Activated CD8-positive, alpha-beta T cell treated with anti-CD3 and anti-CD28 coated beads, Interleukin-2, amount 10 ng/mL, durations not matched to agents 7 days and 5 days (primary cell): ENCODE data around the gene MRTFA. TPM values are rescaled to one million over a fixed set of nuclear protein-coding genes. Genes with fewer than 3 reads are reported as not detected.

Source experiments
- ATAC-seq: fragments of 150-1000 bp; cut with Tn5 transposase; one replicate; pipeline ENCODE4 v1.10.0; 2021; ENCODE audit warnings: moderate library complexity
- CTCF ChIA-PET: fragments of 350-600 bp; sonication (Branson Sonifier 250); formaldehyde crosslinking; loops from one replicate; lab custom pipeline; 2021; ENCODE audit warnings: antibody characterized with exemption; lab: Charles Lee
- POLR2A ChIA-PET: fragments of 350-600 bp; sonication (Branson Sonifier 250); formaldehyde crosslinking; loops from one replicate; lab custom pipeline; 2021; ENCODE audit warnings: antibody characterized with exemption; lab: Charles Lee
- DNase-seq: peaks from one replicate; pipeline ENCODE4 v3.0.0-alpha.2; 2020
- H3K27ac Mint-ChIP-seq: one replicate; pipeline ENCODE4 v1.8.0; 2021; ENCODE audit warnings: mild to moderate bottlenecking, mixed read lengths
- H3K27me3 Mint-ChIP-seq: one replicate; pipeline ENCODE4 v1.8.0; 2021; ENCODE audit warnings: low read depth, mixed read lengths
- H3K36me3 Mint-ChIP-seq: one replicate; pipeline ENCODE4 v1.8.0; 2021; ENCODE audit warnings: low read depth, mixed read lengths
- H3K4me1 Mint-ChIP-seq: one replicate; pipeline ENCODE4 v1.8.0; 2021; ENCODE audit warnings: low read depth, mixed read lengths
- H3K4me3 Mint-ChIP-seq: one replicate; pipeline ENCODE4 v1.8.0; 2021; ENCODE audit warnings: mild to moderate bottlenecking, mixed read lengths
- H3K9me3 Mint-ChIP-seq: one replicate; pipeline ENCODE4 v1.8.0; 2022; ENCODE audit warnings: mixed read lengths; ENCODE audit not compliant: insufficient read depth
- total RNA-seq, 2 experiments: library from RNA; stranded (reverse); gene quantifications; one replicate each; pipeline ENCODE4 v1.2.3, GENCODE V29; 2021

The MRTFA gene
- total RNA-seq, 2 experiments from 2014 or later, result 65.0 to 65.1 TPM

DNA sequence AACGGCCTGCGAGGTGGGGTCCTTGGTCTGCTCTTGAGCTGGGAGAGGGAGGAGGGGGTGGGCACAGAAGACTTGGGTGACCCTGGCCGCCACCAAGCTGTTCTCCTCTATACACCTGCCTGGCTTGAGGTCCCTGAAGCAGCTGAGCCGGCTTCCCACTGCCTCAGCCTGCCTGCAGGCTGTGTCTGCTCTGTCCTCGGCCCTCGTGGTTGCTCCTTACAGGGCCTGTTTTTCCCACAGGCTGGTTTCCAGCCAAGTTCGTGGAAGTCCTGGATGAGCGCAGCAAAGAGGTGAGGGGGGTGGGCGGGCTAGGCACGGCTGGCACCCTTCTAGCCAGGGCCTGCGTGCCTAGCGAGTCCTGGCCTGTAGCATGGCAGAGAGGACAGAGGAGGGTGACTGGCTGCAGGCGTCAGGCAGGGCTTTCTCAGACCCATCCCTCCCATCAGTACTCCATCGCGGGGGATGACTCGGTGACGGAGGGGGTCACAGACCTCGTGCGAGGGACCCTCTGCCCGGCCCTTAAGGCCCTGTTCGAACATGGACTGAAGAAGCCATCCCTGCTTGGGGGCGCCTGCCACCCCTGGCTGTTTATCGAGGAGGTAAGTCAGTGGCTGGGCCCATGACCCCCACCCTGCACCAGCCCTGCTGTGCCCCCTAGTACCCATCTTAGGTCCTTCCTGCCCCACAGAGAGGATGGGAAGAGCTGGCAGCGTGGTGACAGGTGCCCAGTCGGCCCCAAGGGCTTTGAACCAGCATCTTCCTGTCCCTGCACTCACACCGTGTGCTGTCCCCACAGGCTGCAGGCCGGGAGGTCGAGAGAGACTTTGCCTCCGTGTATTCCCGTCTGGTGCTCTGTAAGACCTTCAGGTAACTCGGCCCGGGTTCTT, 228.4 kb downstream of the MRTFA start:
- H3K27ac Mint-ChIP-seq, result peak overlapping the region; percentile 43
- H3K4me3 Mint-ChIP-seq, result no peak overlapping the region
- POLR2A ChIA-PET, result interaction anchor here (1.4 kb wide), 1 partner anchor 7 kb away, joined by 5 read pairs; no protein-coding TSS in a partner anchor
- CTCF ChIA-PET, result interaction anchor here (0.5 kb wide), 1 partner anchor 116 kb away, joined by 3 read pairs; no protein-coding TSS in a partner anchor
- no peaks in the 10 kb centered on the region for H3K9me3 Mint-ChIP-seq
- H3K36me3 Mint-ChIP-seq, result peaks cover 51% of the 10 kb centered on the region
- ATAC-seq, result no peak
- no peak for DNase-seq
- H3K27me3 Mint-ChIP-seq, result no peaks in the 10 kb centered on the region
- H3K4me1 Mint-ChIP-seq, result peaks cover 18% of the 10 kb centered on the region

DNA sequence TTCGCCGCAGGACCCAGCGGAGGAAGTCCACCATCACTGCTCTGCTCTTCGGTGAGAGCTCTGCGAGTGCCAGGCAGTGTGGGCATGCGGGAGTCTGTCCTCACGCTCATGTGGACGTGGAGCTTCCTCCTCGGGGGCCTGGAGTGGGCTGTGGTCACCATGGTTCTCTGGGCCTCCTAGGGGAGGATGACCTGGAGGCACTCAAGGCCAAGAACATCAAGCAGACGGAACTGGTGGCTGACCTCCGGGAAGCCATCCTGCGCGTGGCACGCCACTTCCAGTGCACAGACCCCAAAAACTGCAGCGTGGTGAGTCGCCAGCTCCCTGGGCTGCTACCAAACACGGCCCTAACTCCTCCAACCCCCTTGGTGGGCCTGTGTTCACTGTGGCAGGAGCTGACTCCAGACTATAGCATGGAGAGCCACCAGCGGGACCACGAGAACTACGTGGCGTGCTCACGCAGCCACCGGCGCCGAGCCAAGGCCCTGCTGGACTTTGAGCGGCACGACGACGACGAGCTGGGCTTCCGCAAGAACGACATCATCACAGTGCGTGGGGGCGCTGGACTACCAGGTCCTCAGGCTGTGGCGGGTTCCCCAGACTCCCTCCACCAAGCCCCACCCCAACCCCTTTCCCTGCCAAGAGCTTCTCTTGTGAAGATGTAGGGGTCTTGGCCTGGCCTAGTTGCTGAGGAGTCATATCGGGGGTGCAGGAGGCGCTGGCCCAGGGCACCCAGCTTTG, 229.3 kb downstream of the MRTFA start:
- ATAC-seq (no peak), DNase-seq (no peak)
- H3K27ac Mint-ChIP-seq, result no peak overlapping the region
- H3K36me3 Mint-ChIP-seq, result peaks cover 53% of the 10 kb centered on the region
- CTCF ChIA-PET, result interaction anchor here (0.5 kb wide), 1 partner anchor 117 kb away, joined by 3 read pairs; no protein-coding TSS in a partner anchor
- POLR2A ChIA-PET, result interaction anchor here (1.4 kb wide), 1 partner anchor 8 kb away, joined by 5 read pairs; no protein-coding TSS in a partner anchor
- peaks cover 23% of the 10 kb centered on the region for H3K4me1 Mint-ChIP-seq
- H3K9me3 Mint-ChIP-seq, result no peaks in the 10 kb centered on the region
- H3K4me3 Mint-ChIP-seq, result no peak overlapping the region
- no peaks in the 10 kb centered on the region for H3K27me3 Mint-ChIP-seq

DNA sequence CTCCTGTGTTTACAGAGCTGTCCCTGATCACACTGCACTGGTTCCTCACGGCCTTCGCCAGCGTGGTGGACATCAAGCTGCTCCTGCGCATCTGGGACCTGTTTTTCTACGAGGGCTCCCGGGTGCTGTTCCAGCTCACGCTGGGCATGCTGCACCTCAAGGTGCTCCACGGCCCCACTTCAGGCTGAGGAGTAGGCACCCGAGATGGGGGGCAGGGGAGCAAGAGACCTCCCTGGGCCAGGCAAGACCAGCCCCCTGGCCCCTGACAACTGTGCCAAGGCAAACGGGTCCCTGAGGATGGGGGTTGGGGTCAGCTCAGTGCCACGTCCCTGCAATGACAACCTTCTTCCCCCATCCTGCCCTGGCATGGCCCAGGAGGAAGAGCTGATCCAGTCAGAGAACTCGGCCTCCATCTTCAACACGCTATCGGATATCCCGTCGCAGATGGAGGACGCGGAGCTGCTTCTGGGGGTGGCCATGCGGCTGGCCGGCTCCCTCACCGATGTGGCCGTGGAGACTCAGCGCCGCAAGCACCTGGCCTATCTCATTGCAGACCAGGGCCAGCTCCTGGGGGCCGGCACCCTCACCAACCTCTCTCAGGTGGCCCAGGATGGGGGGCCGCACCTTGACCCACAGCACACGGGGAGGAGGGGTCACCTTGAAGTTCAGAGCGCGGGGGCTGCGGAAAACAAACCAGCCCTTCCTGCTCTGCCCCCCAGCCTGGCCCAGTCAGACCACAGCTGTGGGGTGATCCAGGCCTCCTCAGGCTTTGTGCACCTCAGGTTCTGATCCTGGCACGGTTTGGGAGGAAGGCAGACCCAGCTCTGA, 230.2 kb downstream of the MRTFA start:
- H3K4me1 Mint-ChIP-seq, result peaks cover 32% of the 10 kb centered on the region
- no peak for DNase-seq
- H3K4me3 Mint-ChIP-seq, result no peak overlapping the region
- peaks cover 53% of the 10 kb centered on the region for H3K36me3 Mint-ChIP-seq
- ChIA-PET CTCF (interaction anchor here (0.8 kb wide), 1 partner anchor 21 kb away, joined by 3 read pairs; no protein-coding TSS in a partner anchor), POLR2A (interaction anchor here (1.3 to 1.4 kb wide), 2 partner anchors 9 kb away, joined by 5 read pairs; no protein-coding TSS in a partner anchor)
- no peak for ATAC-seq
- H3K9me3 Mint-ChIP-seq, result no peaks in the 10 kb centered on the region
- H3K27ac Mint-ChIP-seq, result no peak overlapping the region
- no peaks in the 10 kb centered on the region for H3K27me3 Mint-ChIP-seq

DNA sequence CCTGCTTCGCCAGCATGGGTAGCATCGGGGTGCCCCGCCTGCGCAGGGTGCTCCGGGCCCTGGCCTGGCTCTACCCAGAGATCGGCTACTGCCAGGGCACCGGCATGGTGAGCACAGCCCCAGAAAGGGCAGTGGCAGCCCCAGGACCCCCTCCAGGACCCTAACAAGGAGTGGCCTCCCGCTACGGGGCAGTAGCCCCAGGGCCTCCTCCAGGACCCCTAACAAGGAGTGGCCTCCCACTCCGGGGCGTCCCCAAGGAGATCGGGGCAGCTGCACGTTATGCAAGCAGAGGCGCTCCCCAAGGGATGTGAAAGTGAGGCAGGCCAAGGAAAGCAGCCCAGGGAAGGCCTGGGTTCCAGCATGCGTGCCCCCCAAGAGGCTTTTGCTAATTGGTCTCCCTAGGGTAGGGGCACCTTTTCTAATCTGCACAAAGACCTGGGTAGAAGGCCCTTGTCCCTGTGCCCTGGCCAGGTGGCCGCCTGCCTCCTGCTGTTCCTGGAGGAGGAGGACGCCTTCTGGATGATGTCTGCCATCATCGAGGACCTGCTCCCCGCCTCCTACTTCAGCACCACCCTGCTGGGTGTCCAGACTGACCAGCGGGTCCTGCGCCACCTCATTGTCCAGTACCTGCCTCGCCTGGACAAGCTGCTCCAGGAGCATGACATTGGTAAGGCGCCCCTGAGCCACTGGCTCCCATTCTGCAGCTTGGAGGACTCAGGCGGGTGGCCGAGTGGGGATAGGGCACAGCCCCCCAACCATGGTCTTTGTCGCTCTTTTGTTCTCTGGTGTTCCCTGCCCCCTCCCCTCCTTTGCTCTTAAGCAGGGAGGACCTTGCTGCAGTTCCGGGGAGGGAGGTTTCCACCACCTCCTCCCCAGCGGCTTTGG, 231.1 kb downstream of the MRTFA start:
- ATAC-seq (no peak), DNase-seq (no peak)
- Mint-ChIP-seq H3K9me3 (no peaks in the 10 kb centered on the region), H3K4me1 (peaks cover 41% of the 10 kb centered on the region), H3K36me3 (peaks cover 56% of the 10 kb centered on the region), H3K27me3 (no peaks in the 10 kb centered on the region), H3K27ac (no peak overlapping the region), H3K4me3 (no peak overlapping the region)
- ChIA-PET CTCF (interaction anchor here (0.8 kb wide), 1 partner anchor 20 kb away, joined by 3 read pairs; no protein-coding TSS in a partner anchor), POLR2A (interaction anchor here (1.3 kb wide), 1 partner anchor 10 kb away, joined by 5 read pairs; no protein-coding TSS in a partner anchor)

DNA sequence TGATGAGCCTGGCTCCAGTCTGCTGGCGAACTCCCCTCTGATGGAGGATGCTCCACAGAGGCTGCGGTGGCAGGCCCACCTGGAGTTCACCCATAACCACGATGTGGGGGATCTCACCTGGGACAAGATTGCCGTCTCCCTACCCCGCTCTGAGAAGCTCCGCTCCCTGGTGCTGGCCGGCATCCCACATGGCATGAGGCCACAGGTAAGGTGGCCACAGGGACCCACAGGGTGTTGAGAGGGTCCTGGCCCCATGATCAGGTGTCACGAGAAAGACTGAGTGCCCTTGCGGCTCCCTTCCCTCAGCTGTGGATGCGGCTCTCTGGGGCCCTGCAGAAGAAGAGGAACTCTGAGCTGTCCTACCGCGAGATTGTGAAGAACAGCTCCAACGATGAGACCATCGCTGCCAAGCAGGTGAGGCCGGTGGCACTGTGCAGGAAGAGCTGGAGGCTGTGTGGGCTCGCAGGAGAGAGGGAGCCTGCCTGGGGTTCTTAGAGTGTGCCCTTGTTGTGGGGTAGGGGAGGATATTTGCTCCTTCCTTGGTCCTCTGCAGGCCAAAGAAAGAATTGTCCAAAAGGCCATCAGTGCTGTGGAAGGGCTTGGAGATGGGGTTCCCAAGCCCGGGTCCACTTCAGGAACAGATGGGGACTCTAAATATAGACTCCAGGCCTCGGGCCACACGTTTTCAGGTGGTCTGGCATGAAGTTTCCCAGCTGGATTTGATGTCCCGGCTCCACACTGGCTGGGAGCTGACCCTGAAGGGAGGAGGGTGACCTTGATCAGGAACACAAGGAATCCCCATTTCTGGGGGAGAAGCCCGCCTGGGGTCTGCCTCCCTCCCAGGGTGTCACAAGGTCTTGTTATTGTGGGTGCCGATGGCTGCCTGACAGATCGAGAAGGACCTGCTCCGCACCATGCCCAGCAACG, 232.0 kb downstream of the MRTFA start:
- H3K9me3 Mint-ChIP-seq, result no peaks in the 10 kb centered on the region
- peak overlapping the region; percentile 60 for H3K27ac Mint-ChIP-seq
- POLR2A ChIA-PET, result interaction anchor here (0.6 kb wide), 1 partner anchor 11 kb away, joined by 3 read pairs; no protein-coding TSS in a partner anchor
- ATAC-seq, result no peak
- H3K4me1 Mint-ChIP-seq, result peaks cover 50% of the 10 kb centered on the region
- H3K36me3 Mint-ChIP-seq, result peaks cover 54% of the 10 kb centered on the region
- DNase-seq, result no peak
- H3K27me3 Mint-ChIP-seq, result no peaks in the 10 kb centered on the region
- no peak overlapping the region for H3K4me3 Mint-ChIP-seq
- CTCF ChIA-PET, result interaction anchor here (1.3 kb wide), 1 partner anchor 19 kb away, joined by 5 read pairs; no protein-coding TSS in a partner anchor

DNA sequence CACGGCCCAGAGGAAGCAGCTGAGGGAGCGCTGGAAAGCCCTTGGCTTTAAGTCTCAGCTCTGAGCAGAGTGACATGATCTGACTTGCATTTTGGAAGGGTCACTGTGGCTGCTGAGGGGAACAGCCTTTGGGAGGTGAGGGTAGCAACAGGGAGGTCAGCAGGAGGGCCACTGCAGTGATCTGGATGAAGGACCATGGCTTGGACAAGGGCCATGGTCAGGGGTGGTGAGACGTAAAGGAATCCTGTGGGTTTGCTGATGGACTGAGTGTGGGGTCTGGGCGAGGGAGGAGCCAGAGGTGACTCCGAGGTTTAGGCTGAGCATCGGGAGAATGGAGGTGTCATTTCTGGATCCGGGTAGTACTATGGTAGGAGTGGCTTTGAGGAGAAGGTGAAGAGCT, 232.9 kb downstream of the MRTFA start:
- Mint-ChIP-seq H3K9me3 (no peaks in the 10 kb centered on the region), H3K4me3 (no peak overlapping the region), H3K36me3 (peaks cover 52% of the 10 kb centered on the region), H3K4me1 (peaks cover 55% of the 10 kb centered on the region), H3K27me3 (no peaks in the 10 kb centered on the region), H3K27ac (peak overlapping the region; percentile 97)
- ATAC-seq (no peak), DNase-seq (no peak)
- ChIA-PET POLR2A (interaction anchor here (0.6 kb wide), 1 partner anchor 130 kb away, joined by 3 read pairs; no protein-coding TSS in a partner anchor), CTCF (interaction anchor here (1.3 to 1.6 kb wide), 2 partner anchors 18 to 33 kb away, joined by 5 to 6 read pairs; no protein-coding TSS in a partner anchor)

DNA sequence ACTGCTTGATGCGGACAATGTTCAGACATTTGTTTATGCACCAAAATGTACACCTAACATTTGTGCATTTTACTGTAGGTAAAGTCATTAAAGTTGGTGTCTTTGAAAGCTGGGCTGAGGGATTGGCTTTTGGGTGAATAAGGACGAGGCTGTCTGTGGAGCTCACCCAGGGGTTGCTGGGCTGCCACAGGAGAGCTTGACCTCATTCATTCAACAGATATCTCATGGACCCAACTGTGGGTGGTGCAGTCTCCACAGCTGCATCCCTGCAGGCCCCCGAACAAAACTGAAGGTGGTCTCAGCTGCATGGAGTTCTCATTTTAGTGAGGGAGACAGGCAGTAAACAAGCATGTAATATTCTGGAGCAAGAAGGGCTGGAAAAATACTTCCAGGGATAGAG, 233.4 kb downstream of the MRTFA start:
- ATAC-seq (no peak), DNase-seq (no peak)
- H3K4me3 Mint-ChIP-seq, result peak overlapping the region; percentile 37
- H3K9me3 Mint-ChIP-seq, result no peaks in the 10 kb centered on the region
- ChIA-PET POLR2A (interaction anchor here (0.6 kb wide), 1 partner anchor 131 kb away, joined by 3 read pairs; no protein-coding TSS in a partner anchor), CTCF (interaction anchor here (1.3 to 1.6 kb wide), 2 partner anchors 18 to 34 kb away, joined by 5 to 6 read pairs; no protein-coding TSS in a partner anchor)
- H3K36me3 Mint-ChIP-seq, result peaks cover 56% of the 10 kb centered on the region
- H3K4me1 Mint-ChIP-seq, result peaks cover 56% of the 10 kb centered on the region
- H3K27ac Mint-ChIP-seq, result peak overlapping the region; percentile 97
- no peaks in the 10 kb centered on the region for H3K27me3 Mint-ChIP-seq

DNA sequence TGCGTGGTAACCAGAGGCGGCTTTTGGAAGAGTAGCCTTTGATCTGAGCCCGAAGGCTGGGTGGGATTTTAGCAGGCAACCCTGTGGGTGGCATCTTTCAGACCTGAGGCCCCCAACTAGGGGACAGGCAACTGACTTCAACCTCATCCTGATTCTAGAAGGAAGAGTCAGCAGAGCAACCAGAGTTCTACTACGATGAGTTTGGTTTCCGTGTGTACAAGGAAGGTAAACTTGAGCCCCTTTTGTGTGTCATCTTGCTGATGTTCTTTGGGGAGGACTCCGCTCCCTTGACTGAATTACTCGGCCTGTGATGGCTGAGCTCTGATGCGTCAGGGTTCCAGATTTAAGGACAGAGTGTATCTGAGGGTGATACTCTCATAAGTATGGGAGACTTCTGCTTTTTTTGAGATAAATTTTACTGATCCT, 234.5 kb downstream of the MRTFA start:
- peaks cover 57% of the 10 kb centered on the region for H3K36me3 Mint-ChIP-seq
- H3K9me3 Mint-ChIP-seq, result no peaks in the 10 kb centered on the region
- ChIA-PET POLR2A (interaction anchor here (0.6 kb wide), 1 partner anchor 20 kb away, joined by 3 read pairs; no protein-coding TSS in a partner anchor), CTCF (interaction anchor here (0.5 kb wide), 1 partner anchor 546 kb away, joined by 3 read pairs; no protein-coding TSS in a partner anchor)
- DNase-seq (peak; percentile 52), ATAC-seq (peak; percentile 43)
- H3K4me1 Mint-ChIP-seq, result peaks cover 62% of the 10 kb centered on the region
- peak overlapping the region; percentile 60 for H3K4me3 Mint-ChIP-seq
- peak overlapping the region; percentile 97 for H3K27ac Mint-ChIP-seq
- no peaks in the 10 kb centered on the region for H3K27me3 Mint-ChIP-seq

DNA sequence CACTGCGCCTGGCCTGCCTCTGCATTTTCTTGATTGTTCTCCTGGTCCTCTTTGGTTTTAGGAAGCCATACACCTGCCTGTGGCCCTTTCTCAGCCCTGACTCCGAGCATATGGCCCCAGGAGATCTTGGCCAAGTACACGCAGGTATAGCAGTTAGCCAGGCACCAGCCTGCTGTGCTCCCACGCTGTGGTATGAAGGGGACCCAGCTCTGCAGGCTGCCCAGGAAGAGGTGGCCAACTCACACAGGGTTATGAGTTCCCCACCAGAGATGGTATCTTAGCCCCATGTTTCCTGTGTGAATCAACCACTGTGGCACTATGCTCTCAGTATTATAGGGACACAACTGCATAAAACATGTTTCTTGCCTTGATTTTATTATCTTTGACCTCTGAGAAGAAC, 235.0 kb downstream of the MRTFA start:
- ATAC-seq (peak; percentile 90), DNase-seq (peak; percentile 75)
- peak overlapping the region; percentile 97 for H3K27ac Mint-ChIP-seq
- no peaks in the 10 kb centered on the region for H3K27me3 Mint-ChIP-seq
- CTCF ChIA-PET, result interaction anchor here (0.5 to 1.1 kb wide), 2 partner anchors 244 to 546 kb away, joined by 3 to 4 read pairs; no protein-coding TSS in a partner anchor
- peaks cover 56% of the 10 kb centered on the region for H3K36me3 Mint-ChIP-seq
- no peaks in the 10 kb centered on the region for H3K9me3 Mint-ChIP-seq
- peaks cover 67% of the 10 kb centered on the region for H3K4me1 Mint-ChIP-seq
- peak overlapping the region; percentile 60 for H3K4me3 Mint-ChIP-seq
- POLR2A ChIA-PET, result interaction anchor here (0.6 to 1.4 kb wide), 5 partner anchors 19 to 357 kb away, joined by 3 to 4 read pairs (median 3); no protein-coding TSS in a partner anchor
